ENCODE data around the gene CTSE. TPM values are rescaled to one million over a fixed set of nuclear protein-coding genes. Genes with fewer than 3 reads are reported as not detected.

Gene CTSE
- polyA plus RNA-seq, 1 donor (not counting 4 experiments of a cell fraction or from before 2014, with no cell fraction given): 0.33 TPM

DNA sequence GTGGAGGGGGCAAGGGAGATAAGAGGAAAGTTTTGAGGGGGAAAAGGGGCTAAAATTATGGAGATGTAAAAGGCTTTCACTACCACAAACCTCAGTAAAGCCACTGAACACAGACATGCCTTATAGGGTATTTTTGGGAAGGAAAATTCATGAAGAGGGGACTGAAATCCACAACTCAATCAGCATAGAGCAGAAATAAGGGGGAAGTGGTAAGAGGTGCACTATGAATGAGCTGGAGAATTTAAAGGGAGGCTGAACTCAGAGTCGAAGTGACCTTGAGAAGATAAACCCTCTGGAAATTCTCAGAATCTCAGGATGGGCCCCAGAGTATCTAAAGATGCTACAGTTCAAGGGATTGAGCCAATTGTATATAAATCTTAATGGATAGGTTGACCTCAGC lies 44.6 kb upstream of the CTSE start:
- Histone ChIP-seq H3K79me2 (ENCODE audit: control insufficient read depth, insufficient read depth, low read length) (no peaks in the 10 kb centered on the region), H3K36me3 (ENCODE audit: control insufficient read depth in 2 of 2, extremely low read depth in 1 of 2, insufficient read depth in 2 of 2, low read length in 2 of 2) (no peaks in the 10 kb centered on the region), H3K4me2 (ENCODE audit: control insufficient read depth, extremely low read depth, insufficient read depth, low read depth, low read length) (no peak overlapping the region), H3K27me3 (ENCODE audit: control insufficient read depth, extremely low read depth, insufficient read depth, low read length) (no peaks in the 10 kb centered on the region), H2AFZ (ENCODE audit: control insufficient read depth, low read length) (no peak overlapping the region), H3K27ac (ENCODE audit: control insufficient read depth, insufficient read depth, low read length) (no peak overlapping the region), H3K9ac (ENCODE audit: control insufficient read depth, extremely low read depth, insufficient read depth, low read length) (no peak overlapping the region), H3K9me1 (ENCODE audit: control insufficient read depth, extremely low read depth, insufficient read depth, low read length) (no peaks in the 10 kb centered on the region), H4K20me1 (ENCODE audit: control insufficient read depth, extremely low read depth, insufficient read depth, low read length) (no peaks in the 10 kb centered on the region), H3K4me3 (ENCODE audit: control insufficient read depth in 2 of 3, extremely low read depth in 1 of 3, insufficient read depth in 2 of 3, low read depth in 1 of 3, low read length in 3 of 3) (no peak overlapping the region), H3K4me1 (ENCODE audit: control insufficient read depth, extremely low read depth, insufficient read depth, low read length) (no peaks in the 10 kb centered on the region), H3K9me3 (ENCODE audit: control insufficient read depth, low read depth, low read length) (no peaks in the 10 kb centered on the region)
- no peak for DNase-seq (ENCODE audit: low read depth, low spot score)
- FAIRE-seq: no peak
- dilution Hi-C loops (cut with MboI; ENCODE audit: extremely low pct_ligation_motif_present, low sequenced_read_pairs): no loop called here
- TF ChIP-seq, protein P1, sequence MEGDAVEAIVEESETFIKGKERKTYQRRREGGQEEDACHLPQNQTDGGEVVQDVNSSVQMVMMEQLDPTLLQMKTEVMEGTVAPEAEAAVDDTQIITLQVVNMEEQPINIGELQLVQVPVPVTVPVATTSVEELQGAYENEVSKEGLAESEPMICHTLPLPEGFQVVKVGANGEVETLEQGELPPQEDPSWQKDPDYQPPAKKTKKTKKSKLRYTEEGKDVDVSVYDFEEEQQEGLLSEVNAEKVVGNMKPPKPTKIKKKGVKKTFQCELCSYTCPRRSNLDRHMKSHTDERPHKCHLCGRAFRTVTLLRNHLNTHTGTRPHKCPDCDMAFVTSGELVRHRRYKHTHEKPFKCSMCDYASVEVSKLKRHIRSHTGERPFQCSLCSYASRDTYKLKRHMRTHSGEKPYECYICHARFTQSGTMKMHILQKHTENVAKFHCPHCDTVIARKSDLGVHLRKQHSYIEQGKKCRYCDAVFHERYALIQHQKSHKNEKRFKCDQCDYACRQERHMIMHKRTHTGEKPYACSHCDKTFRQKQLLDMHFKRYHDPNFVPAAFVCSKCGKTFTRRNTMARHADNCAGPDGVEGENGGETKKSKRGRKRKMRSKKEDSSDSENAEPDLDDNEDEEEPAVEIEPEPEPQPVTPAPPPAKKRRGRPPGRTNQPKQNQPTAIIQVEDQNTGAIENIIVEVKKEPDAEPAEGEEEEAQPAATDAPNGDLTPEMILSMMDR (optimal IDR thresholded peaks at IDR 0.05 in 1 of 3, IDR thresholded peaks at IDR 0.05 in 1 of 3, conservative IDR thresholded peaks at IDR 0.05 in 1 of 3; ENCODE audit: extremely low read depth in 1 of 3, insufficient read depth in 2 of 3, low read length in 3 of 3): no peak
- no peak for TF ChIP-seq EZH2 (IDR thresholded peaks at IDR 0.05; ENCODE audit: low read length)

DNA sequence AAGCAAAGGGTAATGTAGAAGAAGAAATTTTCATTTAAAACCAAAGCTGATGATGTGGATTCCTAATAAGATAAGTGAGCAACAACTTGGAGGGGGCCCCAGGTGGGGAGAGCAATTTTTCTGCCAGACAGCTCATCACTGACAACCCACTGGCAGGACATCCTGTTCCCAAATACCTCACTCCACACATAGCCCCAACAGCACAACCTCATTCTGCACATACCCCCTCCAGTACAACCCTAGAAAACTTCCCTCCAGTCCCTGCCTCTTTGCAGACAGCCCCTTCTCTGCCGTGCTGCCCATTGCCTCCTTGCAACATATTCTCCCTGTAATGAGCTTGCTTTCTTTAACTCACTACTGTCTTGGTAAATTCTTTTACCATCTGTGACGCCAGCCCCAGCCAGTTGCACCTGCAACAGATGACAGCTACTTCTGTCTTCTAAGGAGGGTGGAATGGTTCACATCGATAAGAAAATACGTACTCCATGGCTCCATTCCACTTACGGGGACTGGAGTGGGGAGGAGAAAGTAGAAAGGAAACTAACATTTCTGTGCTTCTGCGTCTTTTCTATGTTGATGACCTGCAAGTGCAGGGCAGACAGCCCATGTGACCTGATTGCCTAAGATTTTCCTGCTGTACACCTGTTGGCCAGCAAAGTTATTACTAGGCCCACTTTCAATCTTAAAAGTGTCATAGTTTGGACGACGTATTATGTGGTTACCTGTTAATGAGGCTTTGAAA lies 44.0 kb upstream of the CTSE start:
- Histone ChIP-seq H2AFZ (ENCODE audit: control insufficient read depth, low read length) (no peak overlapping the region), H3K4me1 (ENCODE audit: control insufficient read depth, extremely low read depth, insufficient read depth, low read length) (no peaks in the 10 kb centered on the region), H3K9ac (ENCODE audit: control insufficient read depth, extremely low read depth, insufficient read depth, low read length) (no peak overlapping the region), H4K20me1 (ENCODE audit: control insufficient read depth, extremely low read depth, insufficient read depth, low read length) (no peaks in the 10 kb centered on the region), H3K9me1 (ENCODE audit: control insufficient read depth, extremely low read depth, insufficient read depth, low read length) (no peaks in the 10 kb centered on the region), H3K27me3 (ENCODE audit: control insufficient read depth, extremely low read depth, insufficient read depth, low read length) (no peaks in the 10 kb centered on the region), H3K79me2 (ENCODE audit: control insufficient read depth, insufficient read depth, low read length) (no peaks in the 10 kb centered on the region), H3K9me3 (ENCODE audit: control insufficient read depth, low read depth, low read length) (no peaks in the 10 kb centered on the region), H3K4me3 (ENCODE audit: control insufficient read depth in 2 of 3, extremely low read depth in 1 of 3, insufficient read depth in 2 of 3, low read depth in 1 of 3, low read length in 3 of 3) (no peak overlapping the region), H3K27ac (ENCODE audit: control insufficient read depth, insufficient read depth, low read length) (no peak overlapping the region), H3K36me3 (ENCODE audit: control insufficient read depth in 2 of 2, extremely low read depth in 1 of 2, insufficient read depth in 2 of 2, low read length in 2 of 2) (no peaks in the 10 kb centered on the region), H3K4me2 (ENCODE audit: control insufficient read depth, extremely low read depth, insufficient read depth, low read depth, low read length) (no peak overlapping the region)
- TF ChIP-seq, protein P1 (optimal IDR thresholded peaks at IDR 0.05 in 1 of 3, IDR thresholded peaks at IDR 0.05 in 1 of 3, conservative IDR thresholded peaks at IDR 0.05 in 1 of 3; ENCODE audit: extremely low read depth in 1 of 3, insufficient read depth in 2 of 3, low read length in 3 of 3): no peak
- TF ChIP-seq EZH2 (IDR thresholded peaks at IDR 0.05; ENCODE audit: low read length): no peak
- no peak for FAIRE-seq
- dilution Hi-C loops (cut with MboI; ENCODE audit: extremely low pct_ligation_motif_present, low sequenced_read_pairs): no loop called here
- no peak for DNase-seq (ENCODE audit: low read depth, low spot score)
